ENCODE measurements around the gene ADGB. TPM values are rescaled to one million over a fixed set of nuclear protein-coding genes. Genes with fewer than 3 reads are reported as not detected.

Gene ADGB
- total RNA-seq: not detected in 2 replicates

GRCh38 chr6:146598772-146599405 is at the start of gene ADGB:
ADGB (plus strand) TSS chr6:146598972; CDS start chr6:146599041, 69 bp downstream.

Other genes starting within 250 kb of the ADGB start
- 95.8 and 133 TPM in 2 replicates for gene RAB32, start 55.1 kb upstream of the ADGB start, total RNA-seq

Data from pericardium fibroblast (primary cell).